HEK293 (cell line): ENCODE measurements around the gene ERI3.

Source experiments
- CTCF ChIP-seq: fragments of 450-650 bp; formaldehyde crosslinking; IDR thresholded peaks from 2 replicates; pipeline ENCODE4 v1.5.1; 2016; ENCODE audit warnings: missing biosample characterization, missing genetic modification characterization
- GLIS2 ChIP-seq: fragments of 450-650 bp; formaldehyde crosslinking; IDR thresholded peaks from 2 replicates; pipeline ENCODE4 v1.5.1; 2016; ENCODE audit warnings: missing biosample characterization, missing genetic modification characterization
- MEIS1 ChIP-seq: sonication (generic); formaldehyde crosslinking; IDR thresholded peaks from 2 replicates; pipeline ENCODE4 v1.8.1; 2022; ENCODE audit warnings: missing genetic modification reagents, mild to moderate bottlenecking, borderline replicate concordance
- PRDM10 ChIP-seq: fragments of 450-650 bp; formaldehyde crosslinking; IDR thresholded peaks from 2 replicates; pipeline ENCODE4 v1.5.1; 2016; ENCODE audit warnings: missing biosample characterization, missing genetic modification characterization
- YY1 ChIP-seq: fragments of 450-650 bp; formaldehyde crosslinking; IDR thresholded peaks from 2 replicates; pipeline ENCODE4 v1.5.1; 2018; ENCODE audit warnings: missing biosample characterization, missing genetic modification characterization
- ZBTB20 ChIP-seq: fragments of 450-650 bp; formaldehyde crosslinking; IDR thresholded peaks from 2 replicates; pipeline ENCODE4 v1.5.1; 2016; ENCODE audit warnings: missing biosample characterization, missing genetic modification characterization
- ZNF280D ChIP-seq: fragments of 450-650 bp; formaldehyde crosslinking; IDR thresholded peaks from 2 replicates; pipeline ENCODE4 v1.5.1; 2016; ENCODE audit warnings: missing biosample characterization, missing genetic modification characterization
- ZNF362 ChIP-seq: fragments of 450-650 bp; formaldehyde crosslinking; IDR thresholded peaks from 2 replicates; pipeline ENCODE4 v1.5.1; 2016; ENCODE audit warnings: missing biosample characterization, missing genetic modification characterization
- ZNF518A ChIP-seq: fragments of 450-650 bp; formaldehyde crosslinking; conservative IDR thresholded peaks from 2 replicates; pipeline ENCODE4 v1.5.1; 2016; ENCODE audit warnings: low read depth, missing biosample characterization, missing genetic modification characterization
- ZNF670 ChIP-seq: fragments of 450-650 bp; formaldehyde crosslinking; IDR thresholded peaks from 2 replicates; pipeline ENCODE4 v1.5.1; 2016; ENCODE audit warnings: missing biosample characterization, missing genetic modification characterization, low read depth
- ZSCAN5A ChIP-seq: fragments of 450-650 bp; formaldehyde crosslinking; IDR thresholded peaks from 2 replicates; pipeline ENCODE4 v1.5.1; 2016; ENCODE audit warnings: missing biosample characterization, missing genetic modification characterization

- no peak for TF ChIP-seq YY1 (tag by site-specific recombination)
- TF ChIP-seq CTCF, result no peak
- TF ChIP-seq ZNF670 (tag by site-specific recombination), result no peak
- no peak for TF ChIP-seq ZNF518A (tag by site-specific recombination)
- TF ChIP-seq GLIS2 (tag by site-specific recombination), result no peak
- no peak for TF ChIP-seq ZSCAN5A (tag by site-specific recombination)
- no peak for TF ChIP-seq ZNF362 (tag by site-specific recombination)
- TF ChIP-seq PRDM10 (tag by site-specific recombination), result no peak
- no peak for TF ChIP-seq ZBTB20 (tag by site-specific recombination)
- no peak for TF ChIP-seq MEIS1 (CRISPR knock-in tag)
- TF ChIP-seq ZNF280D (tag by site-specific recombination), result no peak
These were observed 28.1 kb downstream of the ERI3 start for GRCh38 chr1:44326821-44327465.
